HG03196 (cell line): ENCODE measurements around the gene GGN.

Experiments used
- ATAC-seq: cut with Tn5 transposase; IDR thresholded peaks from one replicate; pipeline ENCODE4 v1.9.1; 2021; ENCODE audit not compliant: unreplicated experiment

Gene GGN

GRCh38 chr19:38388349-38389100, 691 bp upstream of the GGN start, which contains the start of gene SPRED3:
Gene SPRED3 (plus strand): TSS chr19:38388697. CDS start chr19:38390303, 1,606 bp downstream.
- no peak for ATAC-seq

GRCh38 chr19:38386971-38387549, 774 bp downstream of the GGN start:
- ATAC-seq = no peak

- no peak for ATAC-seq
Measured at GRCh38 chr19:38386300-38386970, 1.4 kb downstream of the GGN start.

- ATAC-seq = no peak
Measured at GRCh38 chr19:38385804-38386257, 2.0 kb downstream of the GGN start.

GRCh38 chr19:38385057-38385803, 2.6 kb downstream of the GGN start:
- no peak for ATAC-seq

GRCh38 chr19:38384209-38385027, 3.4 kb downstream of the GGN start:
- ATAC-seq = no peak

GRCh38 chr19:38383743-38384142, 4.1 kb downstream of the GGN start:
- no peak for ATAC-seq

- no peak for ATAC-seq
Measured at GRCh38 chr19:38383184-38383583, 4.7 kb downstream of the GGN start.

GRCh38 chr19:38381138-38381537, 6.7 kb downstream of the GGN start:
- no peak for ATAC-seq

- ATAC-seq = no peak
Measured at GRCh38 chr19:38378866-38379265, 9.0 kb downstream of the GGN start.

GRCh38 chr19:38377052-38377451, 10.8 kb downstream of the GGN start:
- no peak for ATAC-seq

GRCh38 chr19:38376576-38376975, 11.3 kb downstream of the GGN start:
- ATAC-seq = no peak

GRCh38 chr19:38375748-38376147, 12.1 kb downstream of the GGN start:
- ATAC-seq = no peak

- no peak for ATAC-seq
Measured at GRCh38 chr19:38375098-38375493, 12.7 kb downstream of the GGN start.

GRCh38 chr19:38374332-38375097, 13.3 kb downstream of the GGN start, which contains the start of gene PSMD8:
Gene PSMD8 (plus strand): TSS chr19:38374571. CDS start chr19:38374602, 31 bp downstream.
- peak; percentile 93 for ATAC-seq

GRCh38 chr19:38373907-38374331, 13.9 kb downstream of the GGN start:
- no peak for ATAC-seq

GRCh38 chr19:38371081-38371480, 16.8 kb downstream of the GGN start:
- ATAC-seq = no peak

GRCh38 chr19:38370299-38370698, 17.5 kb downstream of the GGN start:
- ATAC-seq = no peak

GRCh38 chr19:38369584-38369983, 18.2 kb downstream of the GGN start:
- ATAC-seq = no peak

GRCh38 chr19:38367041-38367440, 20.8 kb downstream of the GGN start:
- no peak for ATAC-seq
